ENCODE data around the gene MRPL33. TPM values are rescaled to one million over a fixed set of nuclear protein-coding genes. Genes with fewer than 3 reads are reported as not detected.

MRPL33 gene
- total and polyA plus RNA-seq, 2 experiments from 2014 or later, result 80.5 to 310 TPM

DNA sequence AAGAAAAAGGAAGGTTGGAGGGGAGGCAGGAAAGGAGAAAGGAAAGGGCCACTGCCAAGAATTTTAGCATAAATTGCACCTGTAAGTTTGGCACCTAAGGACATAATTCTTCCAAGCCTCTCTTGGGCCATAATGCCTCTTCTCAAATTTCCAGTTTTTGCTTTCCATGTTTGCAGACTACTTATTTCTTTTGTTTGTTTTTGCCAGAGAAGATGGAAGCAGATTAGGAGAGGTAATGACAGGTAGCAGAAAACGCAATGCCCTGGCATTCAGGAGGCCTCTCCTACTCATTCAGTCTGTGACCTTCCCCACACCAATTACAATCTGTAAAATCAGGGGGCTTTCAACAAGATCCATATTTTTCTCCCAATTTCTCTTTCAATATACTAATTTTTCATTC lies 56.8 kb downstream of the MRPL33 start:
- Histone ChIP-seq H3K4me1 (ENCODE audit: insufficient read depth) (no peaks in the 10 kb centered on the region), H3K27ac (ENCODE audit: low read depth) (no peak overlapping the region), H3K4me3 (no peak overlapping the region), H3K27me3 (ENCODE audit: insufficient read depth) (no peaks in the 10 kb centered on the region), H3K4me2 (no peak overlapping the region), H3K36me3 (ENCODE audit: insufficient read depth) (no peaks in the 10 kb centered on the region), H3K9me2 (ENCODE audit: insufficient read depth) (no peaks in the 10 kb centered on the region), H4K20me1 (replicated peaks; ENCODE audit: insufficient read depth) (no peaks in the 10 kb centered on the region), H3F3A (replicated peaks; ENCODE audit: low read depth) (no peaks in the 10 kb centered on the region), H2AFZ (no peak overlapping the region), H3K79me2 (replicated peaks; ENCODE audit: insufficient read depth) (no peaks in the 10 kb centered on the region)
- Mint-ChIP-seq H3K4me3 (no peak overlapping the region), H3K27ac (no peak overlapping the region), H3K4me1 (no peaks in the 10 kb centered on the region; the same call in 2 of the 3 replicates), H3K9me3 (peaks cover 15% of the 10 kb centered on the region; the same call in 2 of the 3 replicates), H3K27me3 (ENCODE audit: insufficient read depth, low read depth, poor library complexity) (peaks cover 2% of the 10 kb centered on the region), H3K36me3 (ENCODE audit: low read depth) (0 out of 3 replicates have a peak, but pooled peaks cover 2% of the 10 kb centered on the region)
- DNase-seq (ENCODE audit: low spot score), result no peak
- TF ChIP-seq EZH2phosphoT487 (IDR thresholded peaks at IDR 0.05; ENCODE audit: unreplicated experiment) (no peak), POLR2AphosphoS5 (IDR thresholded peaks at IDR 0.05; ENCODE audit: low read depth) (no peak), JUNB (IDR thresholded peaks at IDR 0.05; ENCODE audit: unreplicated experiment) (no peak), STAT1 (IDR thresholded peaks at IDR 0.05; ENCODE audit: unreplicated experiment) (no peak), ZNF331 (CRISPR knock-in tag; IDR thresholded peaks at IDR 0.05; ENCODE audit: low read depth) (no peak), CREB1 (CRISPR knock-in tag; IDR thresholded peaks at IDR 0.05; ENCODE audit: low read depth) (no peak), EZH2 (IDR thresholded peaks at IDR 0.05; ENCODE audit: low read depth, unreplicated experiment) (no peak), ZNF114 (CRISPR knock-in tag; IDR thresholded peaks at IDR 0.05) (no peak), CTCF (conservative IDR thresholded peaks at IDR 0.05; ENCODE audit: low read depth in 2 of 2) (no peak), NANOG (IDR thresholded peaks at IDR 0.05; ENCODE audit: borderline replicate concordance) (no peak)
- TF ChIP-seq, protein P1, sequence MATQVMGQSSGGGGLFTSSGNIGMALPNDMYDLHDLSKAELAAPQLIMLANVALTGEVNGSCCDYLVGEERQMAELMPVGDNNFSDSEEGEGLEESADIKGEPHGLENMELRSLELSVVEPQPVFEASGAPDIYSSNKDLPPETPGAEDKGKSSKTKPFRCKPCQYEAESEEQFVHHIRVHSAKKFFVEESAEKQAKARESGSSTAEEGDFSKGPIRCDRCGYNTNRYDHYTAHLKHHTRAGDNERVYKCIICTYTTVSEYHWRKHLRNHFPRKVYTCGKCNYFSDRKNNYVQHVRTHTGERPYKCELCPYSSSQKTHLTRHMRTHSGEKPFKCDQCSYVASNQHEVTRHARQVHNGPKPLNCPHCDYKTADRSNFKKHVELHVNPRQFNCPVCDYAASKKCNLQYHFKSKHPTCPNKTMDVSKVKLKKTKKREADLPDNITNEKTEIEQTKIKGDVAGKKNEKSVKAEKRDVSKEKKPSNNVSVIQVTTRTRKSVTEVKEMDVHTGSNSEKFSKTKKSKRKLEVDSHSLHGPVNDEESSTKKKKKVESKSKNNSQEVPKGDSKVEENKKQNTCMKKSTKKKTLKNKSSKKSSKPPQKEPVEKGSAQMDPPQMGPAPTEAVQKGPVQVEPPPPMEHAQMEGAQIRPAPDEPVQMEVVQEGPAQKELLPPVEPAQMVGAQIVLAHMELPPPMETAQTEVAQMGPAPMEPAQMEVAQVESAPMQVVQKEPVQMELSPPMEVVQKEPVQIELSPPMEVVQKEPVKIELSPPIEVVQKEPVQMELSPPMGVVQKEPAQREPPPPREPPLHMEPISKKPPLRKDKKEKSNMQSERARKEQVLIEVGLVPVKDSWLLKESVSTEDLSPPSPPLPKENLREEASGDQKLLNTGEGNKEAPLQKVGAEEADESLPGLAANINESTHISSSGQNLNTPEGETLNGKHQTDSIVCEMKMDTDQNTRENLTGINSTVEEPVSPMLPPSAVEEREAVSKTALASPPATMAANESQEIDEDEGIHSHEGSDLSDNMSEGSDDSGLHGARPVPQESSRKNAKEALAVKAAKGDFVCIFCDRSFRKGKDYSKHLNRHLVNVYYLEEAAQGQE (IDR thresholded peaks at IDR 0.05; ENCODE audit: unreplicated experiment), result no peak
- TF ChIP-seq, protein P2, sequence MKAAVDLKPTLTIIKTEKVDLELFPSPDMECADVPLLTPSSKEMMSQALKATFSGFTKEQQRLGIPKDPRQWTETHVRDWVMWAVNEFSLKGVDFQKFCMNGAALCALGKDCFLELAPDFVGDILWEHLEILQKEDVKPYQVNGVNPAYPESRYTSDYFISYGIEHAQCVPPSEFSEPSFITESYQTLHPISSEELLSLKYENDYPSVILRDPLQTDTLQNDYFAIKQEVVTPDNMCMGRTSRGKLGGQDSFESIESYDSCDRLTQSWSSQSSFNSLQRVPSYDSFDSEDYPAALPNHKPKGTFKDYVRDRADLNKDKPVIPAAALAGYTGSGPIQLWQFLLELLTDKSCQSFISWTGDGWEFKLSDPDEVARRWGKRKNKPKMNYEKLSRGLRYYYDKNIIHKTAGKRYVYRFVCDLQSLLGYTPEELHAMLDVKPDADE (IDR thresholded peaks at IDR 0.05), result no peak
- TF ChIP-seq, protein P3, sequence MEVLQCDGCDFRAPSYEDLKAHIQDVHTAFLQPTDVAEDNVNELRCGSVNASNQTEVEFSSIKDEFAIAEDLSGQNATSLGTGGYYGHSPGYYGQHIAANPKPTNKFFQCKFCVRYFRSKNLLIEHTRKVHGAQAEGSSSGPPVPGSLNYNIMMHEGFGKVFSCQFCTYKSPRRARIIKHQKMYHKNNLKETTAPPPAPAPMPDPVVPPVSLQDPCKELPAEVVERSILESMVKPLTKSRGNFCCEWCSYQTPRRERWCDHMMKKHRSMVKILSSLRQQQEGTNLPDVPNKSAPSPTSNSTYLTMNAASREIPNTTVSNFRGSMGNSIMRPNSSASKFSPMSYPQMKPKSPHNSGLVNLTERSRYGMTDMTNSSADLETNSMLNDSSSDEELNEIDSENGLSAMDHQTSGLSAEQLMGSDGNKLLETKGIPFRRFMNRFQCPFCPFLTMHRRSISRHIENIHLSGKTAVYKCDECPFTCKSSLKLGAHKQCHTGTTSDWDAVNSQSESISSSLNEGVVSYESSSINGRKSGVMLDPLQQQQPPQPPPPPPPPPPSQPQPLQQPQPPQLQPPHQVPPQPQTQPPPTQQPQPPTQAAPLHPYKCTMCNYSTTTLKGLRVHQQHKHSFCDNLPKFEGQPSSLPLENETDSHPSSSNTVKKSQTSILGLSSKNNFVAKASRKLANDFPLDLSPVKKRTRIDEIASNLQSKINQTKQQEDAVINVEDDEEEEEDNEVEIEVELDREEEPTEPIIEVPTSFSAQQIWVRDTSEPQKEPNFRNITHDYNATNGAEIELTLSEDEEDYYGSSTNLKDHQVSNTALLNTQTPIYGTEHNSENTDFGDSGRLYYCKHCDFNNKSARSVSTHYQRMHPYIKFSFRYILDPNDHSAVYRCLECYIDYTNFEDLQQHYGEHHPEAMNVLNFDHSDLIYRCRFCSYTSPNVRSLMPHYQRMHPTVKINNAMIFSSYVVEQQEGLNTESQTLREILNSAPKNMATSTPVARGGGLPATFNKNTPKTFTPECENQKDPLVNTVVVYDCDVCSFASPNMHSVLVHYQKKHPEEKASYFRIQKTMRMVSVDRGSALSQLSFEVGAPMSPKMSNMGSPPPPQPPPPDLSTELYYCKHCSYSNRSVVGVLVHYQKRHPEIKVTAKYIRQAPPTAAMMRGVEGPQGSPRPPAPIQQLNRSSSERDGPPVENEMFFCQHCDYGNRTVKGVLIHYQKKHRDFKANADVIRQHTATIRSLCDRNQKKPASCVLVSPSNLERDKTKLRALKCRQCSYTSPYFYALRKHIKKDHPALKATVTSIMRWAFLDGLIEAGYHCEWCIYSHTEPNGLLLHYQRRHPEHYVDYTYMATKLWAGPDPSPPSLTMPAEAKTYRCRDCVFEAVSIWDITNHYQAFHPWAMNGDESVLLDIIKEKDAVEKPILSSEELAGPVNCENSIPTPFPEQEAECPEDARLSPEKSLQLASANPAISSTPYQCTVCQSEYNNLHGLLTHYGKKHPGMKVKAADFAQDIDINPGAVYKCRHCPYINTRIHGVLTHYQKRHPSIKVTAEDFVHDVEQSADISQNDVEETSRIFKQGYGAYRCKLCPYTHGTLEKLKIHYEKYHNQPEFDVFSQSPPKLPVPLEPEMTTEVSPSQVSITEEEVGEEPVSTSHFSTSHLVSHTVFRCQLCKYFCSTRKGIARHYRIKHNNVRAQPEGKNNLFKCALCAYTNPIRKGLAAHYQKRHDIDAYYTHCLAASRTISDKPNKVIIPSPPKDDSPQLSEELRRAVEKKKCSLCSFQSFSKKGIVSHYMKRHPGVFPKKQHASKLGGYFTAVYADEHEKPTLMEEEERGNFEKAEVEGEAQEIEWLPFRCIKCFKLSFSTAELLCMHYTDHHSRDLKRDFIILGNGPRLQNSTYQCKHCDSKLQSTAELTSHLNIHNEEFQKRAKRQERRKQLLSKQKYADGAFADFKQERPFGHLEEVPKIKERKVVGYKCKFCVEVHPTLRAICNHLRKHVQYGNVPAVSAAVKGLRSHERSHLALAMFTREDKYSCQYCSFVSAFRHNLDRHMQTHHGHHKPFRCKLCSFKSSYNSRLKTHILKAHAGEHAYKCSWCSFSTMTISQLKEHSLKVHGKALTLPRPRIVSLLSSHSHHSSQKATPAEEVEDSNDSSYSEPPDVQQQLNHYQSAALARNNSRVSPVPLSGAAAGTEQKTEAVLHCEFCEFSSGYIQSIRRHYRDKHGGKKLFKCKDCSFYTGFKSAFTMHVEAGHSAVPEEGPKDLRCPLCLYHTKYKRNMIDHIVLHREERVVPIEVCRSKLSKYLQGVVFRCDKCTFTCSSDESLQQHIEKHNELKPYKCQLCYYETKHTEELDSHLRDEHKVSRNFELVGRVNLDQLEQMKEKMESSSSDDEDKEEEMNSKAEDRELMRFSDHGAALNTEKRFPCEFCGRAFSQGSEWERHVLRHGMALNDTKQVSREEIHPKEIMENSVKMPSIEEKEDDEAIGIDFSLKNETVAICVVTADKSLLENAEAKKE (CRISPR knock-in tag; IDR thresholded peaks at IDR 0.05), result no peak
- ATAC-seq, result no peak
